ENCODE data around the gene GASK1A. TPM values are rescaled to one million over a fixed set of nuclear protein-coding genes. Genes with fewer than 3 reads are reported as not detected.

Gene GASK1A
- not detected in 2 replicates for total RNA-seq (2014; rRNA removed; shearing (Covaris generic))
- total RNA-seq (2022): not detected in 2 replicates
- Bru-seq, nascent RNA: not detected
- not detected for BruChase-seq, experiment 1, labeled RNA remaining after a 6-hour chase
- not detected for BruChase-seq, experiment 2, labeled RNA remaining after a 2-hour chase
- long read RNA-seq: 0 reads

DNA sequence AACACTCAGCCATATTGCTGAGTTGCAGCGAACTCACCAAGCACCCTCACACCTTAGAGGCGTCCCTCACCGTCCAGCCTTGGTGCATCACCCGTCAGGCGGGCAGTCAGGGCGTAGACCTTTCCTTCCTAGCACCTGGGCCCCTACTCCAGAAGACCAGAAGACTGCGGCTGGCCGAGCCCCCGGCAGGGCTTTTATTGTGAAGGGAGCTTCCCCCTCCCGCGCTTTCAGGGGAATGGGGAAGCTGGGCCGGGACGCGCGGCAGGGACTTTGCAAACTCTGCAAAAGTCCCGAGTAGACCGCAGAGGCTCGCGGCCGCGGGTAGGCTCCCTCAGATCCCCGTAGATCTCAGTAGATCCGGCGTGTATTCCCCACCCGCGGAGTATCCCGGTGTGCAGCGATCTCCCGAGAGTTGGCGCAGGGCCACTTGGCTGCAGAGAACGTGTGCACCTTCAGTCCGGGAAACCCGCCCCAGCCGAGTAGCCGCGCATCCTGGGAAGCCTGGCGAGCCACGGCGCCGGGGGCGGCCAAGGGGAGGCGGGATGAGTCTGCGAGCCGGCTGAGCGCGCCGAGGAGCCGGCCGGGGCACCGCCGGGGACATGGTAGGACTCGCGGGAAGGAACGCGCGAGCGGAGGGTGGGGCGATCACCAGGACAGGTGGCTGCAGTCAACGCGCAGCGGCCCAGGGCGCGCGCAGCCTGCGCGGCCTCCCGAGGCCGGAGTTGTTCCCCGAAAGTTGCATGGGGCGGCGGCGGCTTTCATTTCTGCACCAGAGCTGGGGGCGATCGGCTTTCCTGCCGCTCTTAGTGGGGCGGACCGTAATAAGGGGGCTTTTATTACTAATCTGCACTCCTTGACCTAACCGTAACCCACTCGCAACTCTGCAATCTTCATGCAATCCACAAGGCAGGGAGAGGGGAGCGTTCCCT lies at the start of gene GASK1A:
GASK1A (plus strand) TSS at position 268 of the 929 bp plus-strand sequence; CDS start at position 600, 332 bp downstream.
- intact Hi-C loops (cut with micrococcal nuclease; ENCODE audit: unreplicated experiment): no loop called here
- H2AFZ ChIP-seq (ENCODE audit: low read length): no peak within 1 kb of the TSS
- TF ChIP-seq CTCF (conservative IDR thresholded peaks at IDR 0.05; ENCODE audit: low read length) (no peak), EZH2phosphoT487 (IDR thresholded peaks at IDR 0.05; ENCODE audit: borderline replicate concordance, low read depth, low read length) (no peak)
- no peak for DNase-seq (ENCODE audit: low spot score)
- no peaks in the 10 kb centered on the region for H3K9me2 ChIP-seq (ENCODE audit: insufficient read depth, low read length)
- CTCF ChIA-PET (ENCODE audit: unreplicated experiment): no interaction called here
- H3K9me3 ChIP-seq (ENCODE audit: low read length): no peaks in the 10 kb centered on the region
- H3K4me3 ChIP-seq (ENCODE audit: low read depth, low read length, poor library complexity, severe bottlenecking): no peak within 1 kb of the TSS
- no peak within 1 kb of the TSS for H3K27ac ChIP-seq (ENCODE audit: low read depth, low read length, poor library complexity, severe bottlenecking)
- H3K4me1 ChIP-seq (ENCODE audit: insufficient read depth, low read length, poor library complexity, severe bottlenecking): no peaks in the 10 kb centered on the region
- POLR2A ChIA-PET: interaction anchor here (0.6 kb wide), 1 partner anchor 1187 kb away, joined by 3 read pairs; no protein-coding TSS in a partner anchor
- no peak within 1 kb of the TSS for H3K4me2 ChIP-seq (ENCODE audit: low read length)
- no TSS peak for BruUV-seq (replicated peaks)
- H3K36me3 ChIP-seq (ENCODE audit: insufficient read depth, low read length): no peaks in the 10 kb centered on the region
- H4K20me1 ChIP-seq (ENCODE audit: insufficient read depth, low read length): no peaks in the 10 kb centered on the region
- no peaks in the 10 kb centered on the region for H3K79me2 ChIP-seq (ENCODE audit: insufficient read depth, low read depth, low read length)

DNA sequence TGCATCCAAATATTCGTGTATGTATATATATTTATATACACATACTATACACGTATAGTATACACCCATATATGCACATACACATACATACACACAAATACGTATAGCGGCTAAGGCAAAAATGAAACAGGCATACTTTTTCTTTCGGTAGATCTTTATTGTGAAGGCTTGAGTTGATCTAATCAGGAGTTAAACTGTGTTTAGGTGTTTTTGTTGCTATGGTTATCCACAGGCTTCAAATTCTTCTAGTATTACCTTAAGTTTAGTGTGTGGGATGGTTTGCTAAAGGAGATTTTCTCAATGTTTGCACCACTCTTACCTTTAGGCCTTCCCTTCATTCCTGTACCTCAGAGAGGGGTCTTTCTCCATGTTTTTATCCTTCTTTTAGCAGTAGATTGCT lies 45.0 kb upstream of the GASK1A start:
- H3K27ac ChIP-seq (ENCODE audit: low read depth, low read length, poor library complexity, severe bottlenecking): no peak overlapping the region
- no peaks in the 10 kb centered on the region for H3K9me2 ChIP-seq (ENCODE audit: insufficient read depth, low read length)
- H3K4me3 ChIP-seq (ENCODE audit: low read depth, low read length, poor library complexity, severe bottlenecking): no peak overlapping the region
- no peak for TF ChIP-seq EZH2phosphoT487 (IDR thresholded peaks at IDR 0.05; ENCODE audit: borderline replicate concordance, low read depth, low read length)
- TF ChIP-seq CTCF (conservative IDR thresholded peaks at IDR 0.05; ENCODE audit: low read length): no peak
- no TSS peak for BruUV-seq (replicated peaks)
- no peaks in the 10 kb centered on the region for H3K36me3 ChIP-seq (ENCODE audit: insufficient read depth, low read length)
- ChIA-PET CTCF (ENCODE audit: unreplicated experiment) (no interaction called here), POLR2A (no interaction called here)
- DNase-seq (ENCODE audit: low spot score): no peak
- no peaks in the 10 kb centered on the region for H3K79me2 ChIP-seq (ENCODE audit: insufficient read depth, low read depth, low read length)
- no peaks in the 10 kb centered on the region for H4K20me1 ChIP-seq (ENCODE audit: insufficient read depth, low read length)
- no peaks in the 10 kb centered on the region for H3K4me1 ChIP-seq (ENCODE audit: insufficient read depth, low read length, poor library complexity, severe bottlenecking)
- no peaks in the 10 kb centered on the region for H3K9me3 ChIP-seq (ENCODE audit: low read length)
- no peak overlapping the region for H3K4me2 ChIP-seq (ENCODE audit: low read length)
- intact Hi-C loops (cut with micrococcal nuclease; ENCODE audit: unreplicated experiment): no loop called here
- H2AFZ ChIP-seq (ENCODE audit: low read length): no peak overlapping the region

- Histone ChIP-seq H3K79me2 (ENCODE audit: insufficient read depth, low read depth, low read length) (no peaks in the 10 kb centered on the region), H2AFZ (ENCODE audit: low read length) (no peak overlapping the region), H3K4me1 (ENCODE audit: insufficient read depth, low read length, poor library complexity, severe bottlenecking) (no peaks in the 10 kb centered on the region), H3K4me2 (ENCODE audit: low read length) (no peak overlapping the region), H4K20me1 (ENCODE audit: insufficient read depth, low read length) (no peaks in the 10 kb centered on the region), H3K9me2 (ENCODE audit: insufficient read depth, low read length) (no peaks in the 10 kb centered on the region), H3K4me3 (ENCODE audit: low read depth, low read length, poor library complexity, severe bottlenecking) (no peak overlapping the region), H3K36me3 (ENCODE audit: insufficient read depth, low read length) (no peaks in the 10 kb centered on the region), H3K27ac (ENCODE audit: low read depth, low read length, poor library complexity, severe bottlenecking) (no peak overlapping the region), H3K9me3 (ENCODE audit: low read length) (no peaks in the 10 kb centered on the region)
- CTCF ChIA-PET (ENCODE audit: unreplicated experiment): no interaction called here
- no peak for DNase-seq (ENCODE audit: low spot score)
- no peak for TF ChIP-seq CTCF (conservative IDR thresholded peaks at IDR 0.05; ENCODE audit: low read length)
- intact Hi-C loops (cut with micrococcal nuclease; ENCODE audit: unreplicated experiment): no loop called here
- BruUV-seq (replicated peaks): no TSS peak
- POLR2A ChIA-PET: interaction anchor here (1.0 kb wide), 1 partner anchor 10 kb away, joined by 3 read pairs; no protein-coding TSS in a partner anchor
Measured at GRCh38 chr3:42934910-42935309, 44.2 kb upstream of the GASK1A start.

Measured in OCI-LY7 (cell line).